Stimulated activated CD4-positive, alpha-beta T cell treated with anti-CD3 and anti-CD28 coated beads, TNF-alpha, amount 100 ng/mL, for 1 hour (primary cell): ENCODE data around the gene KCNN1.
"Not testable (repeated sequence)": the region's sequence is repeated elsewhere in the genome, so short reads cannot be mapped to it uniquely, and the experiment has no call there.

Source experiments
- DNase-seq, 3 donors: peaks; one replicate each; pipeline ENCODE4 v3.0.0-alpha.2; 2020; ENCODE audit warnings: low read depth in 3 of 3, low spot score in 1 of 3

Gene KCNN1

DNA sequence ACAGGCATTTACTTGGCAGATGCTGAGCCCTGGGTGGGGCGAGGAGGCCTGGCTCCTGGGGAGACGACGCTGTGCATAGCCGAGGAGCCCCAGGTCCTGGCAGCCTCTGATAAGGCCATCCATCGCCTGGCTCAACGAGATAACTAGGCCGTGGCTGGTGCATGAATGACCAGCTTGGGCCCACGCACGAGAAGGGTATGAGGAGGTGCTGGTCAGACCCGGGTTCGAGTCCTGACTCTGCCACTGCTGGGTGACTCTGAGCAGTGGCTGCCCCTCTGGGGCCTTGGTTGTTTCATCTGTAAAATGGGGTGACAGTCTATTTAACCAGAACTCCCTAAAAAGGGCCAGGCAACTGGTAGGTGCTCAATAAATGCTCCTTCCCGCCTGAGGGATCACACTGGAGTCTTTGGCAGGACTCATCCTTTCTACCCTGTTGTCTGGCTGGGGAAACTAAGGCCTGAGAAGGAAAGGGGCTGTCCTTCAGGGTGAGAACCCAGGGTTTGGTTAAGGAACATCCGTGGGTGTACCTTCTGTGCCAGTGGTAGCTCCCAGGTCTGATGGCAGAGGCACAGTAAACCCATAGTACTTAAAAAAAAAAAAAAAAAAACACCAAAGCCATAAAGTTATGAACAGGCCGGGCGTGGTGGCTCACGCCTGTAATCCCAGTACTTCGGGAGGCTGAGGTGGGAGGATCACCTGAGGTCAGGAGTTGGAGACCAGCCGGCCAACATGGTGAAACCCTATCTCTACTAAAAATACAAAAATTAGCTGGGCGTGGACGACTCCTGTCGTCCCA lies 33.0 kb downstream of the KCNN1 start:
- DNase-seq = no peak

DNA sequence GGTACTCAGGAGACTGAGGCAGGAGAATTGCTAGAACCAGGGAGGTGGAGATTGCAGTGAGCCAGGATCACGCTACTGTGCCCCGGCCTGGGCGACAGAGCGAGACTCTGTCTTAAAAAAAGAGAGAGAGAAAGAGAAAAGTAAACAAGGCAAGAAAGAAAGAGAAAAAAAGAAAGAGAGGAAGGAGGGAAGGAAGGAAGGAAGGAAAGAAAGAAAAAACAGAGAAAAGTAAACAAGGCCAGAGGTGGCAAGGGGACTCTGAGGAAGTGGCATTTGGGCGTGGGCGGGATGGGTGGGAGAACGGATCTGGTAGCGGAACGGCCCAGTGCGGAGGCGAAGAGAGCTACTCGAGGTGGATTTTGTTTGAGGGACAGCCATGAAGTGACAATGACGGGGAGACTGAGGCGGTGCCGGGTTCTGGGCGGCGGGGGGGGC lies 33.6 kb downstream of the KCNN1 start:
- DNase-seq = no peak

DNA sequence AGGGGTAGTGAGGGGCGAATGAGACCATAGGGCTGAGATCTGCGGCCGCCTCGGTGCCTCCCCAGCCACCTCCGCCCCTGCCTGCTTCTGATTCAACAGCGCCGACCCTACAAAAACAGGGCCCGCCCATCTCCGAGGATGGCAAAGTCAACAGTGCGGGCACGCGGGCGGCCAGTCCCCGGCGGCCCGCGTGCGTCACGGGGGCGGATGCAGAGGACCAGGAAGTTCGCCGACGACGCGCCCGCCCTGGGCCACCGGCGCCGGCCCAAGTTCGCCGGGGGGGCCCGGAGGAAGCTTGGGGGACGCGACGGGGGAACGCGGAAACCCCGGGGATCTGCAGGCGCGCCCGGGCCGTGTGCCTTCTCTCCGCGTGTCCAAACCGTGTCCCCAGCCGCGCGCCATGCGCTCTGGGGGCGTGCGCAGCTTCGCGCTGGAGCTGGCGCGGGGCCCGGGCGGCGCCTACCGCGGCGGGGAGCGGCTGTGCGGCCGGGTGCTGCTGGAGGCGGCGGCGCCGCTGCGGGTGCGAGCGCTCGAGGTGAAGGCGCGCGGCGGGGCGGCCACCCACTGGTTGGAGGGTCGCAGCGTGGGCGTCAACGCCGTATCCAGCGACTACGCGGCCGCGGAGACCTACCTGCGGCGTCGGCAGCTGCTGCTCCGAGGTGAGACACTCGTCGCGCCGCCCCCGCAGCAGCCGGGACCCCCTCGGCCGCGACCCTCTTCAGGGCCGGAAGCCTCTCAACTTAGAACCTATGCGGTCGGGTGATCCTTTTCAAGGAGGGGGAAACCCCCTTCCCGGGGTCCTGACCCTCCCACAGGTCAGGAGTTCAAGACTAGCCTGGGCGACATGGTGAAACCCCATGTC lies 34.2 kb downstream of the KCNN1 start:
- peak; percentile 73 to 88 (median 87) for DNase-seq

DNA sequence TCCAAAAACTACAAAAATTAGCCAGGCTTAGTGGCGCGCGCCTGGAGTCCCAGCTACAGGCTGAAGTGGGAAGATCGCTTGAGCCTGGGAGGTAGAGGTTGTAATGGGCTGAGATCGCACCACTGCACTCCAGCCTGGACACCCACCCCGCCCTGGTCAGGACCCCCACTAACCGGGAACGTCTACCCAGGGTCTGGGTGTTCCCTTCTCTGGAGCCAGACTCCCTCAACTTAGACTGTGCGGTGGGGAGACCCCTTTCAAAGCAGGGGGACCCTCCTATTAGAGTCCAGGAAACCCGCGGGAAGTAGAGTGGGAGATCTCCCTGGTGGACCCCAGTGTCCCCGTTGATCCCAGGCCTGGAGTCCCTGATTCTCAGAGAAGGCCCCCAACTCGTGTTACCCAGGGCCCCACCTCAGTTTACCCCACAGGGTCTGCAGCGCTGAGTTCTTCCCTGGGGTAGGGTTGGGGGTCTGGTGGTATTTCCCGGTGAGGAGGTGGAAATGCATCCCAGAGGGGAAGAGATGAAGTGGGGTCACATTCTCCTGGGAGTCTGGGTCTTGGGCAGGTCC lies 35.0 kb downstream of the KCNN1 start:
- no peak for DNase-seq

DNA sequence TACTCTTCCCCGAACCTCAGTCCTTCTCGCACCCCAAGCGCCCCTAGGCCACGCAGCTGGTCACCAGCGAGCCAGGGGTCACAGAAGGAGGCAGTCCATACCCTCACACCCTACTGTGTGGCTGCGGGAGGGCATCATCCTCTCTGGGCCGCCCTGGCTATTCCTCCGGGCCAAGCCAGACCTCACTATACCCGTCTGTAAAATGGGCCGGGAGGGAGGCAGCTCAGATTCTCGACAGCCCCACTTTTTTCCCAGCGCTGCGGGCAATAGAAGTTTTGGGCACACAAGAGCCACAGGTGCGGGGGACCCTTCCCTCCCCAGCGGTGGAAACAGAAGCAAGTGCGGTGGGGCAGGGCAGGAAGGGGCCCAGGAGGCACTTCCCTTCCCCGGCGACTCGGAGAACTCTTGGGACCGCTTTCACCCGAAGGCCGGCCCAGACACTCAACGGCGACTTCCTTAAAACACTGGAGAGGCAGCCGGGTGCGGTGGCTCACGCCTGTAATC lies 35.5 kb downstream of the KCNN1 start:
- no peak for DNase-seq

DNA sequence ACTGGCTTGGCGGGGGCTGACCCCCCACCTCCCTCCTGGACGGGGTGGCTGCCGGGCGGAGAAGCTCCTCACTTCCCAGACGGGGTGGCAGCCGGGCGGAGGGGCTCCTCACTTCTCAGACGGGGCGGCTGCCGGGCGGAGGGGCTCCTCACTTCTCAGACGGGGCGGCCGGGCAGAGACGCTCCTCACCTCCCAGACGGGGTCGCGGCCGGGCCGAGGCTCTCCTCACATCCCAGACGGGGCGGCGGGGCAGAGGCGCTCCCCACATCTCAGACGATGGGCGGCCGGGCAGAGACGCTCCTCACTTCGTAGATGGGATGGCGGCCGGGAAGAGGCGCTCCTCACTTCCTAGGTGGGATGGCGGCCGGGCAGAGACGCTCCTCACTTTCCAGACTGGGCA lies 38.8 kb downstream of the KCNN1 start:
- not testable (repeated sequence) for DNase-seq

DNA sequence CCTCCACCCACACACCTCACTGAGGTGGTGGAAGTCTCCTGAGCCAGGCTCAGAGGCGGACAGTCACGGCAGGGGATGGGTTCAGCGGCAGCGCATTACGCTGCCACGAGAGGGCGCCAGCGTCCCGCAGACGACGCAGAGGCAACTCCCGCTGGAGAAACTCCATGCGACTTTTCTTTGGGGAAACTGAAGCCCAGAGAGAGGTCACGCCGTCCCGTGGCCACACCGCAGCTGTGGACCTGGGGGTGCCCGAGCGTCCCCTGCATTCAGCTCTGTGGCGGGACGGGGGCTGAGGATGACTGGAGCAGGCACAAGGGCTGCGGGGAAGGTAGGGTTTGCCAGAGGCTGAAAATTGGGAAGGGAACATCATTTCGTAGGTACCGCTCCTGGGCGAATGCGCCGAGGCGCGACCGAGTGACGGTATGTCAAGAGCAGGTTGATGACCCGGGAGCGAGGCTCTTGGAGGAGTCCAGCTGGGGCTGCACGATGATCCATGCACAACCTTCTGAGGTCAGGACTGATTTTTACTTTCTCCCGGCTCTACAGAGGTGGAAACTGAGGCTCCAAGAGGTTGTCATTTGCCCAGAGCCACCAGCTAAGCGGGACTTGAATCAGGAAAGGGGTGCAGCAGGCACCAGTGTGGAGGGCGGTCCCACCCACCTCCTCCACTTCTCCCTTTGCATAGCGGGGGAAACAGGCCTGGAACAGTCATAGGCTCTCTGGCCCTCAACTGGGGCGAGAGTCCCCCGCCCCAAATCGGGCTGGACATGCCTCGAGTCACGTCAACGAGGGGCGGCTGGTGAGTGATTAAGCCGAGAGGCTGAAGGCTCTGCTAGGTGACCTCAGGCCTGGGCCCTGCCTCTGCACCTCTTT lies 40.4 kb downstream of the KCNN1 start:
- peak; percentile 62 to 76 (median 68) for DNase-seq

DNA sequence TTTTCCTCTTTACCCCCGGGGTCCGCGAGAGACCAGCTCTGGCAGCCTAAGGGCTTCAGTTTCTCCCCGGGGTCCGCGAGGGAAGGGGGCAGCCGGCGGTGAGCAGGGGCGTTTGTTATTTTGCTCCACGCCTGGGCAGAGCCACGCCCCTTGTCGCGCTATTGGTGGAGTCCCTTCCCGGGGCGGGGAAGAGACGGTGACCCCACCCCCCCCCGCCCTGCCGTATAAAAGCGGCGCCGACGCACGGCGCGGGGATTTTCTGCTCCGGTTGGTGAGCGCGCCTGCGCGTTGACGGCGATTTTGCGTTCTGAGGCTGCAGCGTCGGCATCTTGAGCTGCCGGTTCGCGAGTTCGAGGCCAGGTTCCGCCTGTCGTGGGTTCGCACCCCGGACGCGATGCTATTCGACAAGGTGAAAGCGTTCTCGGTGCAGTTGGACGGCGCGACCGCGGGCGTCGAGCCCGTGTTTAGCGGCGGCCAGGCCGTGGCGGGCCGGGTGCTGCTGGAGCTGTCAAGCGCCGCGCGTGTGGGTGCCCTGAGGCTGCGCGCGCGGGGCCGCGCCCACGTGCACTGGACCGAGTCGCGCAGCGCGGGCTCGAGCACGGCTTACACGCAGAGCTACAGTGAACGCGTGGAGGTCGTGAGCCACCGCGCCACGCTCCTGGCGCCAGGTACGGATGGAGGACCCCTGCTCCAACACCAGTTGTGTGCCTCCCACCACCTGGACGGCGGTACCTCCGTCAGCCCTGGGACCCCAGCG lies 41.2 kb downstream of the KCNN1 start, which contains the start of gene ARRDC2:
Gene ARRDC2 (plus strand): TSS at position 254 of the 757 bp plus-strand sequence. CDS start 141 bp downstream, at position 395.
- peak; percentile 72 to 86 (median 75) for DNase-seq

DNA sequence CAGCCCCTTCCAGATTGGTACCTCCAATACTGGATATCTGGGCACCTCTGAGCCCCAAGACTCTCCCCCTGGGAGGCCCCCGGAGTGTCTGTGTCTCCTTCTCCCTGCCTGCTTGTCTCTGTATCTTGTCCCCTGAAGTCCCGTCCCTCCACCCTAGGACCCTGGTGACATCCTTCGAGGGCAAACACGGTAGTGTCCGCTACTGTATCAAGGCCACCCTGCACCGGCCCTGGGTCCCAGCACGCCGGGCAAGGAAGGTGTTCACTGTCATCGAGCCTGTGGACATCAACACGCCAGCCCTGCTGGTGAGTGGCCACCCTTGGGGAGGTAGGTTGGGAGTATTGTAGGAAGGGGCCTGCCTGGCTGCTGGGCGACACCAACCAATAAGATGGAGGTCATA lies 41.9 kb downstream of the KCNN1 start:
- no peak for DNase-seq

DNA sequence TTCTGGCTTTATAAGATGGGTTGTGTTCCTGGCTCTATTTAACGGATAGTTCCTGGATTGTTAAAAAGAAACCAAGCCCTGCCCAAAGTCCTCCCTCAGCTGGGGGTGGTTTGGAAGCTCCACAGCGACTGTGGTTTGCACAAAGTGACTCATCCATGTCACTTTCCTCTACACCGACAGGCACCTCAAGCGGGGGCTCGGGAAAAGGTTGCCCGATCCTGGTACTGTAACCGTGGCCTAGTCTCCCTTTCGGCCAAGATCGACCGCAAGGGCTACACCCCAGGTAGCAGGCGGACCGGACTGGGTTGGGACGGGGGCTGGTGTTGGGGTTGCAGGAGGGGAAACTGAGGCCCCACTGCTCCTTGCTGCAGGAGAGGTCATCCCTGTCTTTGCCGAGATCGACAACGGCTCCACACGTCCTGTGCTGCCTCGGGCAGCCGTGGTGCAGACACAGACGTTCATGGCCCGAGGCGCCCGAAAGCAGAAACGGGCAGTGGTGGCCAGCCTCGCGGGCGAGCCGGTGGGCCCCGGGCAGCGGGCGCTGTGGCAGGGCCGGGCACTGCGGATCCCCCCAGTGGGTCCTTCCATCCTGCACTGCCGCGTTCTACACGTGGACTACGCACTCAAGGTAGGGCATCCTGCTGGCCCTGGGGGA lies 42.6 kb downstream of the KCNN1 start:
- no peak for DNase-seq

DNA sequence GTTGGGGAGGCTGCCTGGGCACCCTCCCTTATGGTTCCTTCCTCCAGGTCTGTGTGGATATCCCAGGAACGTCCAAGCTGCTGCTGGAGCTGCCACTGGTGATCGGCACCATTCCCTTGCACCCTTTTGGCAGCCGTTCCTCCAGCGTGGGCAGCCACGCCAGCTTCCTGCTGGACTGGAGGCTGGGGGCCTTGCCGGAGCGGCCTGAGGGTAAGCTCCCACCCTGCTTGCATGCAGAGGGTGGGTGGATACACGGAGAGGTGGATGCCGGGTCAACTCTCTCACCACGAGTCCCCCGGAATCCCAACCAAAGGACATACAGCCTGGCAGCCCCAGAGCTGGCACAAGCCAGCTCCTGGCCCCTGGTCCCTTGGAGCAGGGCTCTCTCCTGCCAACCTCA lies 43.2 kb downstream of the KCNN1 start:
- no peak for DNase-seq

DNA sequence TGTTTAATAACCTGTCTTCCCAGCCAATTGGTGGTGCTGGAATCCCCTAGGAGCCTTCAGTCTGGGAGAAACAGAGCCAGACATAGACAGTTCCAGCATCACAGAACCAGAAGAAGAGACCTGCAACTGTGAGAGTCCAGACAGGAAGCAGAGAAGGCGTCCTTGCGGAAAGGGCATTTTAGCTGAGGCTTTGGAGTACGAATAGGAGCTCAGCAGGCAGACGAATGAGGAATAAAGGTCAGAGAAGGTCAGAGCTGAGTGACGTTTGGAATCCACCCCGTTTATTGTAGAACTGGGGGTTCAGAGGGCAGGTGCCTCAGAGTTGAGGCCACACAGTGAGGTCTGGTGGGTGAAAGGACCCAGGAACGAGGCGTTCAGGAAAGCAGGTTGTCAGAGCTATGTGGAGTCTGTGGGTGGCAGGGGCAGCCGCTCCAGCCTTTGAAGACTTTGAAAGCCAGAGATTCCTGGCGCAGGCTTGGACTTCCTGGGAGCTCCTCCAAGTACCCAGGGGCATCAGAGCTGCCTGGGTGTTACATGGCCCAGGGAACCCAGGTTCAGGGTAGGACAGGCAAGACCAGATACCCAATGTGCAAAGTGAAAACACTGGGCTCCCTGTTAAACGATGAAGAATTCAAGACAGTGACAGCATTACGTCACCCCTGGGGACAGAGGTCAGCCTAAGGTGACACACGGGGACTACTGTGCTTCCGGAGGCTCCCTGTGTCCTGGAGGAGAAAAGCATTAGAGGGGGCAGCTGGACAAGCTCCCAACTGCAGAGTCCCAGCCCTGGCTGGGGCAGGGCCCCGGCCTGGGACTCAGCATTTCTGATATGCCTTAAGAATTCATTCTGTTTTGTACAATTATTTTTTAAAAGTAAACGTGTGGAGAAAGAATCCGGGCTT lies 46.6 kb downstream of the KCNN1 start:
- no peak for DNase-seq

DNA sequence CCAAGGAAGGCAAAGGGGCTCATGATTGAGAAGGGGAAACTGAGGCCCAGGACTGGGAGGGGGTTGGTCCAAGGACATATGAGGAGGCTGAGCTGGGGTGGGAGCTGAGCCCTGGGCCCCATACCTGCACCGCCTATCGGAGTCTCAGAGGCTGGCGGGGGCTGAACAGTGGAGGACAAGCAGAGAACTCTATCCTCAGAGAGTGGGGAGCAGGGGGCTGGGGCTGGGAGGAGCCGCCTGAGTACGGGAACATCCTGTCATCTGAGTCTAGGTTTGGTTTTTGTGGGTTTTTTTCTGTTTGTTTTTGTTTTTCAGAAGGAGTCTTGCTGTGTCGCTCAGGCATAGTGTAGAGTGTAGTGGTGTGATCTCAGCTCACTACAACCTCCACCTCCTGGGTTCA lies 47.3 kb downstream of the KCNN1 start:
- DNase-seq = no peak

DNA sequence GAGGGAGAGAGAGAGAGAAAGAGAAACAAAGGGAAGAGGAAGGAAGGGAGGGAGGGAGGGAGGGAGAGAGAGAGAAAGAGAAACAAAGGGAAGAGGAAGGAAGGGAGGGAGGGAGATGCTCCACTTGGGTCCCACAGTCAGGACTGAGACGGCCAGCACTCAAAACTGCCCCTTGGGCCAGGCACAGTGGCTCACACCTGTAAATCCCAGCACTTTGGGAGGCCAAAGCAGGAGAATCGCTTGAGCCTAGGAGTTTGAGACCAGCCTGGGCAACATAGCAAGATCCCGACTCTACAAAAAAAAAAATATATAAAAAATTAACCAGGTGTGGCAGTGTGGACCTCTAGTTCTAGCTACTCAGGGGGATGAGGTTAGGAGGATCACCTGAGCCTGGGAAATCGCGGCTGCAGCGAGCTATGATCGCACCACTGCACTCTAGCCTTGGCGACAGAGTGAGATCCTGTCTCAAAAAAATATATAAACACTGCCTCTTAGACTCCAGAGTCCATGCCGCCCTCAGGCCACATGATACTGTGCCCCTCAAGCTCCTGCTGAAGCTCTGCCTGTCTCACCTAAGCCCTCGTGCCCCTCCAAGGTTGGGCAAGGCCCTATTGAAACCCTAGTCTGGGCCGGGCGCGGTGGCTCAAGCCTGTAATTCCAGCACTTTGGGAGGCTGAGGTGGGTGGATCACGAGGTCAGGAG lies 49.5 kb downstream of the KCNN1 start:
- DNase-seq = no peak

DNA sequence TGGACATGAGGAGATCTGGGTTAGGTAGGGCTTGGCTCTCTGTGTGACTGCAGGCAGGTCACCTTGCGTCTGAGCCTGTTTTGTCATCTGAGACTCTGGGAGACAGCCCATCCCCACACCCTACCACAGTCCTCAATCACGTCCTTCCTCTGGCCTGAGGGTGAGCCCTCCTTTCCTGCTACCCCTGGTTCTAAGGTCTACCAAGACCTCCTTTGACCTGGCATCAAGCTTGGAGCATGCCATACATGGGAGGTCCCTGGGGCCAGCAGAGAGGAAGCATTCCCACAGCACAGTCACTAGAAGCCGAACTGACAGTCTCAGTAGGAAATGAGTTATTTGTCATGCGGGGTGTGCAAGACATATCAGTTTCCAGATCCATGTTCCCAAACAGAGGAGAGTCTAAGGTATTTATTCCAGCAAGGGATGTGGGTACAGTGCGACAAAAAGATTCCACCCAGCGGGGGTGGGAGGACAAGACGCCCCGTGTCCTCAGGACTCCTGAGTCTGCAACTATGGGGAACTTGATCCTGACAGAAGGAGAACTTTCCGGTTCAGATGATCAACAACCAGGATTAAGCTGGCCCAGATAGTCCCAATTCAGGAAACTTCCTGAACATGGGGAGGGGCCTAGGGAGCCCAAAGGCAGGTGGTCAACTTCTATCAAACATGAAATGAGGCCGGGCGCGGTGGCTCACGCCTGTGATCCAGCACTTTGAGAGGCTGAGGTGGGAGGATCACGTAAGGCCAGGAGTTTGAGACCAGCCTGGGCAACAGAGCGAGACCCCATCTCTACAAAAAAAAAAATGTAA lies 50.6 kb downstream of the KCNN1 start:
- no peak for DNase-seq

DNA sequence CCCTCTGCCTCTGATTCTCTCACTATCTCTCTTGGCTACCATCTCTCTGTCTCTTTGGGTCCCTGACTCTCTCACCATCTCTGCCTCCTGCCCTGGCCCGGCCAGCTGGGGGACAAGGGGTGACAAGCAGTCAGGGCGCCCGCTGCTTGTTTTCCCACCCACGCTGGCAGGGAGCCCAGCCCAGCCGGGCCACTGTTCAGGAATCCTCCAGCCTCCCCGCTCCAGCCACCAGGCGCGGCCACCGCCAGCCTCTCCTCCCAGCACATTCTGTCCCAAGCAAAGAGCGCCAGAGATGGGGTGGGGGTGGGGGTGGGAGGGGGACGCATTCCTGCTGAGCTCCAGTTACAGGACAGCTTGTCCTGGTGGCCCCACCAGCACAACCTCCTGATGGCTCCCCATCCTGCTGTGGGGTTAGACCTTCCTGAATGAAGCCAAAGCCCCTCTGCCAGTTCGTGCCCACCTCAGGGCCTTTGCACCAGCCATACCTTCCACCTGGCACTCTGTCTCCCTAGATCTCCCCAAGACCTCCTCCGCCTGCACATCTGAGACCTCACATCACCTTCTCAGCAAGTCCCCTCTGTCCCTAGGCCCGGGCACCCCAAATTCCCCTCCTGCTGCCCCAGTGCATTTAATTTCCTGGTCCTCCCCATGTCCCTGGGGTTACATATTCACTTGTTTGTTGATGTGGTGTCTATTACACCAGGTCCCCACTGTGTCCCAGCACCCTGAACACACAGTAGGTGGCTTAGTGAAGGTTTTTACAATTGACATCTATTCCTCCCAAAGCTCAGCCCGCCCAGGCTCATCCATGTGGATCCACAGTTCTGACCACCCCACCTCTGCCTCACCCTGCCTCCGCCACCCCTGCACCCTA lies 53.5 kb downstream of the KCNN1 start:
- DNase-seq = no peak
